ENCODE data around the gene TM7SF2.

Gene TM7SF2

GRCh38 chr11:65090628-65091027, 21.0 kb upstream of the TM7SF2 start:
- DNase-seq, result no peak

GRCh38 chr11:65095427-65095826, 16.2 kb upstream of the TM7SF2 start:
- no peak for DNase-seq

DNA sequence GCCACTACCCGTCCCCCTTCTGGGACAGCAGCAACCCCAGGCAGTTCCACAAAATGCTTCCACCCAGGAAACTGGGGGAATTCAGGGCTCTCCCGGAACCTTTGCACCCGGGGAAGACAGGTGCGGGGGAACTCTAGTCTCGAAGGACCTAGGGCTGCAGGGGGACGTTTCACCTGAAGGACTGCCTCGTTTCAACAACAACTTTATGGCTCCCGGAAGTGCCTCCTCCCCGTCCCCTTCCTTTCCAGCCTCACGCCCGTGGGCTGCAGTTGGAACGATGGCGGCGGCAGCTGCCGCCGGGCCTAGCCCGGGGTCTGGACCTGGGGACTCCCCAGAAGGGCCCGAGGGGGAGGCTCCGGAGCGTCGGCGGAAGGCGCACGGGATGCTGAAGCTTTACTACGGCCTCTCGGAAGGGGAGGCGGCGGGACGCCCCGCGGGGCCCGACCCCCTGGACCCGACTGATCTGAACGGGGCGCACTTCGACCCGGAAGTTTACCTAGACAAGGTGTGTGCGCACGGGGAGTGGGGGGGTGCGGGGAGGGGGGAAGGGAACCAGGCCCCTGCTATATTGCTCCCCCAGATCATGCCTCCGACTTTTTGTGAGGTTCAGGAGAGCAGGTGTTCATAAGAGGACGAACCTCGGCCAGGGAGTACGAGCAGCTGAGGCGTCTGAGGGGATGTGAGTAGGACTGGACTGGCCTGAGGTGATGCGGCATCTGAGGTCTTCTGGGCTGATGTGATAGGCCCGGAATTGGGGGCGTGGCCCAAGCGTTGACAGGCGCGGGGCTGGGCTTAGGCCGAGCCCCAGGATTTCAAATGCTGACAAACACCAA, 15.5 kb upstream of the TM7SF2 start, which contains the start of gene VPS51:
TSS of gene VPS51 (plus strand) at position 241 of the 833 bp plus-strand sequence. CDS start at position 278, 37 bp downstream.
- peak; percentile 55 for DNase-seq

DNA sequence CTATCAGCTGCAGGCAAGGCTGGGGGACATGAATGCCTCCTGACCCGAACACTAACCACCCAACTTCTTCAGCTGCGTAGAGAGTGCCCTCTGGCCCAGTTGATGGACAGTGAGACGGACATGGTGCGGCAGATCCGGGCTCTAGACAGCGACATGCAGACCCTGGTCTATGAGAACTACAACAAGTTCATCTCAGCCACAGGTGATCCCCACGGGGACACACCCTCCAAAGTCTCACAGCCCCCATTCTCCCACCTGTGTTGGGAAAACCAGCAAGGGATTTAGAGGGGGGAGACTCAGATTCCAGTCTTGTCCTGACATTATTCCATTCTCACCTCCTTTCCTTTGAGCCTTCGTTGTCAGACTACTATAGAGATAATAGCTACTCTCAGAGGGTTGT, 14.7 kb upstream of the TM7SF2 start:
- no peak for DNase-seq

- DNase-seq, result no peak
Observed at GRCh38 chr11:65100674-65101350, 10.9 kb upstream of the TM7SF2 start.

GRCh38 chr11:65102142-65103095, 9.3 kb upstream of the TM7SF2 start:
- no peak for DNase-seq

GRCh38 chr11:65103476-65103875, 8.2 kb upstream of the TM7SF2 start:
- DNase-seq, result no peak

GRCh38 chr11:65104628-65105027, 7.0 kb upstream of the TM7SF2 start:
- no peak for DNase-seq

DNA sequence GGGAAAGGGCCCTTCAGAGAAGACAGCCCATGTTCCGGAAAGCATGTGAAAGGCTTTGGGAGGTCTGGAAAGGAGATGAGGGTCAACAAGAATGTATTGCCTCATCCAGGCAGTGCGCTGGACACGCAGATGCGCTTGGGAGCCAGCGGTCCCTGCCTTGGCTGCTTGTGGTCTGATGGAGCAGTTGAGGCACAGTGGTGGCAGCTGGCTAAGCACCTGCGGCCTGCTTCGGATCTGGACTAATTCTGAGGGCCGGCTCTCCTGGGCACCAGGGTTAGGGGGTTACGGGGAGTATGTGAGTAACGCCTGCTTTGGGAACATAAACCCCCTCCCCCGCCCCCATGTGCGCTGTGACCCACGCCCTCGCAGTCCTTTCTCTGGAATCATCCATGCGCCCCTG, 4.6 kb upstream of the TM7SF2 start:
- DNase-seq, result no peak

GRCh38 chr11:65107751-65108468, 3.8 kb upstream of the TM7SF2 start:
- no peak for DNase-seq

DNA sequence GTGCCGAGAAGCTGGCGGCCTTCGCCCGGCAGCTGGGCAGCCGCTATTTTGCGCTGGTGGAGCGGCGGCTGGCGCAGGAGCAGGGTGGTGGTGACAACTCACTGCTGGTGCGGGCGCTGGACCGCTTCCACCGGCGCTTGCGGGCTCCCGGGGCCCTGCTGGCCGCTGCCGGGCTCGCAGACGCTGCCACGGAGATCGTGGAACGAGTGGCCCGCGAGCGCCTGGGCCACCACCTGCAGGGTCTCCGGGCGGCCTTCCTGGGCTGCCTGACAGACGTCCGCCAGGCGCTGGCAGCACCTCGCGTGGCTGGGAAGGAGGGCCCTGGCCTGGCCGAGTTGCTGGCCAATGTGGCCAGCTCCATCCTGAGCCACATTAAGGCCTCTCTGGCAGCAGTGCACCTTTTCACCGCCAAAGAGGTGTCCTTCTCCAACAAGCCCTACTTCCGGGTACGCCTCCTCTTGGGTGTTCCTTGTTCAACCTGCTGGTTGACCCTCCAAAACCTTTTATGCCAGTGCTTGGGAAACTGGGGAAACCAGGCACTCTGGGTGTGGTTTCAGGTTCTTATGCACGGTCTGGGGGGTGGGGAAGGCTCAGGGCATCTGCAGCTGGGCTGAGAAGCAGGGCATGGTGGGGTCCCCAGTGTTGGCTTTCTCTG, 3.1 kb upstream of the TM7SF2 start:
- no peak for DNase-seq

DNA sequence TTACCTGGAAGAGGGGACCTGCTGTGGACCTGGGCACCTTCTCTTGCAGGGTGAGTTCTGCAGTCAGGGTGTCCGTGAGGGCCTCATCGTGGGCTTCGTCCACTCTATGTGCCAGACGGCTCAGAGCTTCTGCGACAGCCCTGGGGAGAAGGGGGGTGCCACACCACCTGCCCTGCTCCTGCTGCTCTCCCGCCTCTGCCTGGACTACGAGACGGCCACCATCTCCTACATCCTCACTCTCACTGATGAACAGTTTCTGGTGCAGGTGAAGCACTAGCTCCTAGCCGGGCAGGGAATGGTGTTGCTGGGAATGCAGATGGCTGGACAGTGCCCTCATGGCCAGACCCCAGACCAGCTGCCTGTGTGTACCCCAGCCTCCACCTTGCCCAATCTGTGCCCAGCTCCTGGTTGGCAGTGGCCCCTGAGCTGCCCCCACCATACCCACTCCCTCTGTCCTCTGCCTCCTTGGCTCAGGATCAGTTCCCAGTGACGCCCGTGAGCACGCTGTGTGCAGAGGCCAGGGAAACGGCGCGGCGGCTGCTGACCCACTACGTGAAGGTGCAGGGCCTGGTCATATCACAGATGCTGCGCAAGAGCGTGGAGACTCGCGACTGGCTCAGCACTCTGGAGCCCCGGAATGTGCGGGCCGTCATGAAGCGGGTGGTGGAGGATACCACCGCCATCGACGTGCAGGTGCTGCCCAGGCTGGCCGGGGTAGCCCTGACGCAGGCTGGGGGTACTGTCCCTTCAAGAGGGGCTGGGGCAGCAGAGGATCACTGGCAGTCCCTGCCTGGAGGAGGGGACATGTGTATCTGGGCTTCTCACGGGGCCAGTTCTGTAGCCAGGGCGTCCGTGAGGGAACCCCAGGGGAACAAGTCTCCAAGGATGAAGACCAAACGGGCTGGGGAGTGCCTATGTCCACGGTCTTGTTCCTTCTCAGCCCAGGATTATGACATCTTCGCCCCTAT, 2.2 kb upstream of the TM7SF2 start:
- DNase-seq, result no peak

GRCh38 chr11:65110354-65110861, 1.3 kb upstream of the TM7SF2 start:
- DNase-seq, result peak; percentile 36

- no peak for DNase-seq
Observed at GRCh38 chr11:65111159-65111743, 421 bp upstream of the TM7SF2 start.

GRCh38 chr11:65112546-65113360, 1.1 kb downstream of the TM7SF2 start:
- DNase-seq, result peak; percentile 25

DNA sequence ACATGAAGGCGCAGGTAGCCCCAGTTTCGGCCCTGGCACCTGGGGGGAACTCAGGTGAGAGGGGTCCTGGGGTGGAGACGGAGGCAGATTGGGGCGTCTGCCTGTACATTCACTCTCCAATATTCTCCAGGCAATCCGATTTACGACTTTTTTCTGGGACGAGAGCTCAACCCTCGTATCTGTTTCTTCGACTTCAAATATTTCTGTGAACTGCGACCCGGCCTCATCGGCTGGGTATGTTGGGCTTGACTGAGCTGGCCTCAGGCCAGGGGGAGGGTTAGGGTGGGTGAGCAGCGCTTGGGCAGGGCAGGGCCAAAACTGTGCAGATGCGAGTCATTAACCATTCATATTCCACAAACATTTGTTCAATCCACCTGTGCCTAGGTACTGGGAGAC, 1.7 kb downstream of the TM7SF2 start:
- DNase-seq, result no peak

DNA sequence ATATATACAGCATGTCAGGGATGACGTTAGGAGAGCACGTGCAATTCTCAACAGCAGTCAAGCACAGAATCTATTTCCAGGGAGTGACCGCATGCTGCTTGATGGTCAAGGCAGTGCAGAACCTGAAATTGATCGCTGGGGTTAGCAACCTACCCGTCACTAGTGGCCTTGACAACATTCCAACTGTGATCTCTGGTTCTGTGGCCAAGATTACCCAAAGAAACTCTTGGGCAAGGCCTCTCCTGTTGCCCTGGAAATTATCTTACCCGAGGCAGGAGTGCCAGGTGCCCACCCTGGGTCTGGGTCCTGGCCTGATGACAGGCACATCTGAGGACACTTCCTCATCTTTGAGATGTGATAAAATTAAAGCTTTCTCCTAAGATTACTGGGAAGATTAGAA, 2.2 kb downstream of the TM7SF2 start:
- DNase-seq, result no peak

- DNase-seq, result no peak
Observed at GRCh38 chr11:65114538-65115171, 3.0 kb downstream of the TM7SF2 start.
